ENCODE data around the gene ANKDD1A. TPM values are rescaled to one million over a fixed set of nuclear protein-coding genes. Genes with fewer than 3 reads are reported as not detected.

Gene ANKDD1A
- total RNA-seq, 1 donor from 2014 or later: 4.6 TPM

- TF ChIP-seq CTCF (IDR thresholded peaks at IDR 0.05): no peak
- H3K9me3 Mint-ChIP-seq (ENCODE audit: unreplicated experiment): no peaks in the 10 kb centered on the region
- H3K4me3 Mint-ChIP-seq (ENCODE audit: unreplicated experiment): no peak overlapping the region
- H3K27ac Mint-ChIP-seq (ENCODE audit: unreplicated experiment): peak overlapping the region; percentile 66
- no peak for DNase-seq (ENCODE audit: extremely low spot score, unreplicated experiment)
- H3K4me1 Mint-ChIP-seq (ENCODE audit: unreplicated experiment): peaks cover 31% of the 10 kb centered on the region
- peaks cover 27% of the 10 kb centered on the region for H3K36me3 Mint-ChIP-seq (ENCODE audit: unreplicated experiment)
- no peaks in the 10 kb centered on the region for H3K27me3 Mint-ChIP-seq (ENCODE audit: unreplicated experiment)
Measured at GRCh38 chr15:64981812-64982431, 70.2 kb downstream of the ANKDD1A start.

DNA sequence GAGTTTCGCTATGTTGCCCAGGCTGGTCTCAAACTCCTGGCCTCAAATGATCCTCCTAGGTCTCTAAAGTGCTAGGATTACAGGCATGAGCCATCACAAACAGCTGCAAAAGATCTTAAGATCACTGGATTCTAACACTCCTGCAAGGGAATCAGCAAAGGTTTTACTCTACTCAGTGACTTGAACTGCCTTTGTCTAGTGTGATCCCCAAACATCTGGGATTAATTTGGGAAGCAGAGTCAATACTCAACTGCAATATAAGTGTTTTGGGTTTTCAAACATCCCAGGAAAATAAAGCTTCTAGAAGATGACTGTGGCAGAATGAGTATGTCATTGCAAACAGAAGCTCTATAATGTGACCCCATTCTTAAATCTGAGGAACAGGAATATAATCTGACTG lies 70.8 kb downstream of the ANKDD1A start:
- peak overlapping the region; percentile 66 for H3K27ac Mint-ChIP-seq (ENCODE audit: unreplicated experiment)
- H3K4me1 Mint-ChIP-seq (ENCODE audit: unreplicated experiment): peaks cover 36% of the 10 kb centered on the region
- no peaks in the 10 kb centered on the region for H3K9me3 Mint-ChIP-seq (ENCODE audit: unreplicated experiment)
- H3K27me3 Mint-ChIP-seq (ENCODE audit: unreplicated experiment): no peaks in the 10 kb centered on the region
- peaks cover 27% of the 10 kb centered on the region for H3K36me3 Mint-ChIP-seq (ENCODE audit: unreplicated experiment)
- TF ChIP-seq CTCF (IDR thresholded peaks at IDR 0.05): no peak
- DNase-seq (ENCODE audit: extremely low spot score, unreplicated experiment): no peak
- H3K4me3 Mint-ChIP-seq (ENCODE audit: unreplicated experiment): no peak overlapping the region

- no peak for TF ChIP-seq CTCF (IDR thresholded peaks at IDR 0.05)
- peak overlapping the region; percentile 89 for H3K27ac Mint-ChIP-seq (ENCODE audit: unreplicated experiment)
- no peak for DNase-seq (ENCODE audit: extremely low spot score, unreplicated experiment)
- H3K4me1 Mint-ChIP-seq (ENCODE audit: unreplicated experiment): peaks cover 57% of the 10 kb centered on the region
- no peak overlapping the region for H3K4me3 Mint-ChIP-seq (ENCODE audit: unreplicated experiment)
- H3K9me3 Mint-ChIP-seq (ENCODE audit: unreplicated experiment): no peaks in the 10 kb centered on the region
- peaks cover 12% of the 10 kb centered on the region for H3K36me3 Mint-ChIP-seq (ENCODE audit: unreplicated experiment)
- H3K27me3 Mint-ChIP-seq (ENCODE audit: unreplicated experiment): no peaks in the 10 kb centered on the region
Measured at GRCh38 chr15:64985366-64986033, 73.8 kb downstream of the ANKDD1A start.

- H3K9me3 Mint-ChIP-seq (ENCODE audit: unreplicated experiment): no peaks in the 10 kb centered on the region
- TF ChIP-seq CTCF (IDR thresholded peaks at IDR 0.05): no peak
- peaks cover 64% of the 10 kb centered on the region for H3K4me1 Mint-ChIP-seq (ENCODE audit: unreplicated experiment)
- peaks cover 7% of the 10 kb centered on the region for H3K36me3 Mint-ChIP-seq (ENCODE audit: unreplicated experiment)
- no peak overlapping the region for H3K27ac Mint-ChIP-seq (ENCODE audit: unreplicated experiment)
- peak overlapping the region; percentile 34 for H3K4me3 Mint-ChIP-seq (ENCODE audit: unreplicated experiment)
- DNase-seq (ENCODE audit: extremely low spot score, unreplicated experiment): no peak
- no peaks in the 10 kb centered on the region for H3K27me3 Mint-ChIP-seq (ENCODE audit: unreplicated experiment)
Measured at GRCh38 chr15:64987136-64987535, 75.4 kb downstream of the ANKDD1A start.

DNA sequence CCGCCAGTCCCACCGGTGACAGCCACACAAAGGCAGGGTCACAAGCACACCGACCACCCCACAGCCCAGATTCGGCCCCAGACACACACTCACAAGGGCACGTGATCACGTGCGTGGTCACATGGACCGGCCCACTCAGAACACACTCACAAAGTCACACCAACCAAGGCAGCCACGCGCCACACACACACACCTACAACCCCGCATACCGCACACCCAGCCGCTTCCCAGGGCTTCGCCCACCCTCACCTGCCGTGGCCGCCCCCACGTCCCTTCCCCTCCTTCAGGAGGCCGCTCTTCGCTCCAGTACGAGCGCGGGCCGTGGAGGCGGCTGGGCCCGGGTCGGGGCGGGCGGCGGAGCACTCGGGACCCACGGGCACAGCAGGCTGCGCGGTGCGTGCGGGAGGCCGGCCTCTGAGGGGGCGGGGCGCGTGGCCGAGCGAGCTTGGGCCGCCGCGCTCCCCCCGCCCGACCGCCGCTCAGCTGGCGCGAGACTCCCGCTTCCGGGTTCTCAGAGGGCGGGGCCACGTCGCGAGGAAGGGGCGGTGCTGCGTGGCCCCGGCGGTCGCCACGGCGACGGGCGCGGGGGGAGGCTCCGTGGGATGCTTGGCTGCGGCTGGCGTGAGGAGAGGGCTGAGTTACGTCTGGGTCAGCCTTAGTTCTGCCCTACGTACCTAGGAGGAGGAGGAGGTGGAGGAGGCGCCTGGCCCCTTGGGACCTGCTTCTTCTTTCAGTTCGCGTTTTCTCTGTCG lies 77.9 kb downstream of the ANKDD1A start, which contains the start of gene SPG21:
Gene SPG21 (minus strand): TSS at position 499 of the 752 bp plus-strand sequence. CDS start 6,345 bp downstream, outside the sequence.
- Mint-ChIP-seq H3K4me1 (ENCODE audit: unreplicated experiment) (peaks cover 58% of the 10 kb centered on the region), H3K9me3 (ENCODE audit: unreplicated experiment) (no peaks in the 10 kb centered on the region), H3K36me3 (ENCODE audit: unreplicated experiment) (peaks cover 7% of the 10 kb centered on the region), H3K4me3 (ENCODE audit: unreplicated experiment) (peak within 1 kb of the TSS; percentile 93), H3K27ac (ENCODE audit: unreplicated experiment) (peak within 1 kb of the TSS; percentile 96), H3K27me3 (ENCODE audit: unreplicated experiment) (no peaks in the 10 kb centered on the region)
- DNase-seq (ENCODE audit: extremely low spot score, unreplicated experiment): peak; percentile 98
- TF ChIP-seq CTCF (IDR thresholded peaks at IDR 0.05): no peak

Data from osteocyte (in vitro differentiated cells).